ENCODE data around the gene KRTAP12-1. TPM values are rescaled to one million over a fixed set of nuclear protein-coding genes. Genes with fewer than 3 reads are reported as not detected.

Gene KRTAP12-1
- total RNA-seq, 2 experiments from 2014 or later: not detected

DNA sequence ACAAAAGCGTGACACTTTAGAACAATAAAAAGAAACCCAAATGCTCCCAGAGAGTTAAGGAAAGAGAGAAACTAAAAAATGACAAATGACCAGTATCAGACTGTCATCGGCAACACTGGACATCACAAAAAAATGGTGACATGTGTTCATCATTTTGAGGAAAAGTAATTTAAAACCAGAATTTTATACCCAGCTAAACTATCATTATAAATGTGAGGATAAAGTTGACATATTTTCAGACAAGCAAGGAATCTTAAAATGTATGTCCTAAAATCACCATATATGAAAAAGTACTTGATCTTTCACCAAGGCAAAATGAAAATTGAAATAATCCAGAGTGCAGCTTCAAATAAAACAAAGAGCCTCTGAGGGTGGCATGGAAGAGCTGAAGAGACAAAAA lies 37.1 kb downstream of the KRTAP12-1 start:
- H3K36me3 ChIP-seq (ENCODE audit: insufficient read depth, low read length): no peaks in the 10 kb centered on the region
- no peaks in the 10 kb centered on the region for H3K79me2 ChIP-seq (ENCODE audit: insufficient read depth, low read depth, low read length)
- H4K20me1 ChIP-seq (ENCODE audit: insufficient read depth, low read length): no peaks in the 10 kb centered on the region
- POLR2A ChIA-PET: interaction anchor here (0.6 kb wide), 1 partner anchor 1066 kb away, joined by 3 read pairs; no protein-coding TSS in a partner anchor
- no peak overlapping the region for H3K4me2 ChIP-seq (ENCODE audit: low read length)
- intact Hi-C loops (cut with micrococcal nuclease; ENCODE audit: unreplicated experiment): no loop called here
- H3K9me3 ChIP-seq (ENCODE audit: low read length): peaks cover 7% of the 10 kb centered on the region
- H2AFZ ChIP-seq (ENCODE audit: low read length): no peak overlapping the region
- TF ChIP-seq, protein P1, sequence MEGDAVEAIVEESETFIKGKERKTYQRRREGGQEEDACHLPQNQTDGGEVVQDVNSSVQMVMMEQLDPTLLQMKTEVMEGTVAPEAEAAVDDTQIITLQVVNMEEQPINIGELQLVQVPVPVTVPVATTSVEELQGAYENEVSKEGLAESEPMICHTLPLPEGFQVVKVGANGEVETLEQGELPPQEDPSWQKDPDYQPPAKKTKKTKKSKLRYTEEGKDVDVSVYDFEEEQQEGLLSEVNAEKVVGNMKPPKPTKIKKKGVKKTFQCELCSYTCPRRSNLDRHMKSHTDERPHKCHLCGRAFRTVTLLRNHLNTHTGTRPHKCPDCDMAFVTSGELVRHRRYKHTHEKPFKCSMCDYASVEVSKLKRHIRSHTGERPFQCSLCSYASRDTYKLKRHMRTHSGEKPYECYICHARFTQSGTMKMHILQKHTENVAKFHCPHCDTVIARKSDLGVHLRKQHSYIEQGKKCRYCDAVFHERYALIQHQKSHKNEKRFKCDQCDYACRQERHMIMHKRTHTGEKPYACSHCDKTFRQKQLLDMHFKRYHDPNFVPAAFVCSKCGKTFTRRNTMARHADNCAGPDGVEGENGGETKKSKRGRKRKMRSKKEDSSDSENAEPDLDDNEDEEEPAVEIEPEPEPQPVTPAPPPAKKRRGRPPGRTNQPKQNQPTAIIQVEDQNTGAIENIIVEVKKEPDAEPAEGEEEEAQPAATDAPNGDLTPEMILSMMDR (conservative IDR thresholded peaks at IDR 0.05; ENCODE audit: low read length): no peak
- no peak for TF ChIP-seq EZH2phosphoT487 (IDR thresholded peaks at IDR 0.05; ENCODE audit: borderline replicate concordance, low read depth, low read length)
- DNase-seq (ENCODE audit: low spot score): no peak
- BruUV-seq (replicated peaks): no TSS peak
- no peak overlapping the region for H3K27ac ChIP-seq (ENCODE audit: low read depth, low read length, poor library complexity, severe bottlenecking)
- no peak overlapping the region for H3K4me3 ChIP-seq (ENCODE audit: low read depth, low read length, poor library complexity, severe bottlenecking)
- CTCF ChIA-PET (ENCODE audit: unreplicated experiment): no interaction called here
- H3K4me1 ChIP-seq (ENCODE audit: insufficient read depth, low read length, poor library complexity, severe bottlenecking): no peaks in the 10 kb centered on the region
- no peaks in the 10 kb centered on the region for H3K9me2 ChIP-seq (ENCODE audit: insufficient read depth, low read length)

DNA sequence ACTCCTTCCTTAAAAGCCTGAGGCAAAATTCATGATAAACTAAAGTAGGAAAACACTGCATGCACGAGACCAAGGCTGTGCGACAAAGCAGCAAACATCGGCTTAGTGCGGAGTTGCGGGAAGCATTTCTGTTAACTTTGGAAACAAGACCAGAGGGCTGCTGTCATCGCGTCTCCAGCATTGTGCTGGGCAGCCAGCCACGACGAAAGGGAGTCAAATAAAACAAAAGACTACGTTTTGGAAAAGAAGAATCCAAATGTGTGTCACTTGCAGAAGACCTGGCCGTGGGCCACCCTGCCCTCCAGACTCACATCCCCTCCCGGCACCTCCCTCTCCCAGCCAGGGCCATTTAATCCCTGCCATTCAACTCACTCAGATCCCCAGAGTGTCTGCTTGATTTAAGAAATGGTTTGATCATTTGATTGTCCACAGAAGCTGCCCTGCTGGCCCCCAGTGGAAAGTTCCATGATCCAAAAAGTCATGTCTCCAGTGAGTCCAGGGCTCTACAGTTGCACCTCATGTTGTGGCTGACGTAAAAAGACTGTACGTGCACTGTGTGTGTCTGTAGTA lies 38.1 kb downstream of the KRTAP12-1 start:
- Histone ChIP-seq H3K4me2 (ENCODE audit: low read length) (no peak overlapping the region), H3K36me3 (ENCODE audit: insufficient read depth, low read length) (no peaks in the 10 kb centered on the region), H3K9me3 (ENCODE audit: low read length) (peaks cover 7% of the 10 kb centered on the region), H2AFZ (ENCODE audit: low read length) (no peak overlapping the region), H3K9me2 (ENCODE audit: insufficient read depth, low read length) (no peaks in the 10 kb centered on the region), H3K4me1 (ENCODE audit: insufficient read depth, low read length, poor library complexity, severe bottlenecking) (no peaks in the 10 kb centered on the region), H3K27ac (ENCODE audit: low read depth, low read length, poor library complexity, severe bottlenecking) (no peak overlapping the region), H4K20me1 (ENCODE audit: insufficient read depth, low read length) (no peaks in the 10 kb centered on the region), H3K4me3 (ENCODE audit: low read depth, low read length, poor library complexity, severe bottlenecking) (no peak overlapping the region), H3K79me2 (ENCODE audit: insufficient read depth, low read depth, low read length) (no peaks in the 10 kb centered on the region)
- intact Hi-C loops (cut with micrococcal nuclease; ENCODE audit: unreplicated experiment): no loop called here
- no peak for DNase-seq (ENCODE audit: low spot score)
- ChIA-PET CTCF (ENCODE audit: unreplicated experiment) (no interaction called here), POLR2A (no interaction called here)
- TF ChIP-seq, protein P1 (conservative IDR thresholded peaks at IDR 0.05; ENCODE audit: low read length): no peak
- TF ChIP-seq EZH2phosphoT487 (IDR thresholded peaks at IDR 0.05; ENCODE audit: borderline replicate concordance, low read depth, low read length): no peak
- BruUV-seq (replicated peaks): no TSS peak

DNA sequence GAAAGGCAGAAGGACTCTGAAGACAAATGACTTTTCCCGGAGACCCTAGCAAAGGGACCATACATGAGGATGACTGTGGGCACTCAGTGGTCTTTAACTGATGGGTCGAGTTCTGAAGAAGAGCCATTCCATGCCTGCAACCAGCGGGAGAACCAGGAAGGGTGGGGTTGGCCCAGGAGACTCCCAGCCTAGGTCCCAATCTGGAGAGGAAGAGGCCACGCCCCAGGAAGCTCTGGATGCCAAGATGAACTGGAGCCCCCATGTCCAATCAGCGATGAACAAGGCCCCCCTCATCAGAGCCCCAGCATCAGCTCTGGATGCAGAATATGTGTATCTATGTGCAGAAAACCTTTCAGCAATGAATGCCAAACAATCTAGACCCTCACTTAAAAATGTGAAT lies 41.2 kb downstream of the KRTAP12-1 start:
- Histone ChIP-seq H3K4me1 (ENCODE audit: insufficient read depth, low read length, poor library complexity, severe bottlenecking) (no peaks in the 10 kb centered on the region), H3K79me2 (ENCODE audit: insufficient read depth, low read depth, low read length) (no peaks in the 10 kb centered on the region), H3K9me3 (ENCODE audit: low read length) (peaks cover 7% of the 10 kb centered on the region), H3K27ac (ENCODE audit: low read depth, low read length, poor library complexity, severe bottlenecking) (no peak overlapping the region), H3K4me3 (ENCODE audit: low read depth, low read length, poor library complexity, severe bottlenecking) (no peak overlapping the region), H2AFZ (ENCODE audit: low read length) (no peak overlapping the region), H3K9me2 (ENCODE audit: insufficient read depth, low read length) (no peaks in the 10 kb centered on the region), H4K20me1 (ENCODE audit: insufficient read depth, low read length) (no peaks in the 10 kb centered on the region), H3K36me3 (ENCODE audit: insufficient read depth, low read length) (no peaks in the 10 kb centered on the region), H3K4me2 (ENCODE audit: low read length) (no peak overlapping the region)
- BruUV-seq (replicated peaks): no TSS peak
- CTCF ChIA-PET (ENCODE audit: unreplicated experiment): no interaction called here
- intact Hi-C loops (cut with micrococcal nuclease; ENCODE audit: unreplicated experiment): no loop called here
- POLR2A ChIA-PET: no interaction called here
- TF ChIP-seq, protein P1 (conservative IDR thresholded peaks at IDR 0.05; ENCODE audit: low read length): no peak
- TF ChIP-seq EZH2phosphoT487 (IDR thresholded peaks at IDR 0.05; ENCODE audit: borderline replicate concordance, low read depth, low read length): no peak
- DNase-seq (ENCODE audit: low spot score): no peak

All from OCI-LY7 (cell line).